ENCODE results near the gene CNIH4.
"Not testable (repeated sequence)": the region's sequence is repeated elsewhere in the genome, so short reads cannot be mapped to it uniquely, and the experiment has no call there.

The CNIH4 gene

DNA sequence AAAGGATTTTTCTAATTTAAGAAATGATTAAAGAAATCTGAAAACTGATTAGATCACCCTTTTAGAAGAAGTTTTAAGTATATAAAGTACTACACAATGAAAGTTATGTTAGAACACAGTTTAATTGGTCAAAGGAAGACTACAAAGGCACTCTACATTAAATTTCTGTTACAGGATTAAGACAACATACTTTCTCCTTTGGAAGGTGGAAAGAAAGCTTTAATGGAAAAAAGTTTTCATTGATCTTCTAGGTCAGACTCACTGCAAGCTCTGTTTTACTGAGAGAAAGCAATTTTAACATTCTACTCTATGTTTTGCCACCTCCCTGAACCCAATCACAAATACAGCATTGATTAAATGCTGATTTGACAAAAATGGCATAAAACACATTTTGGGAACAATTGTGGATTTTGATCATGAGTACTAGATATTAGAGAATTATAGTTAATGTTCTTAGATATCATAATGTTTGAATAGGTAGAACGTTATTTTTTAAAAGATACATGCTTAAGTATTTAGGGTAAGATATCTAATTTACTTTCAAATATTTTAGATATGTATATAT lies 45.9 kb downstream of the CNIH4 start:
- no peak for DNase-seq

DNA sequence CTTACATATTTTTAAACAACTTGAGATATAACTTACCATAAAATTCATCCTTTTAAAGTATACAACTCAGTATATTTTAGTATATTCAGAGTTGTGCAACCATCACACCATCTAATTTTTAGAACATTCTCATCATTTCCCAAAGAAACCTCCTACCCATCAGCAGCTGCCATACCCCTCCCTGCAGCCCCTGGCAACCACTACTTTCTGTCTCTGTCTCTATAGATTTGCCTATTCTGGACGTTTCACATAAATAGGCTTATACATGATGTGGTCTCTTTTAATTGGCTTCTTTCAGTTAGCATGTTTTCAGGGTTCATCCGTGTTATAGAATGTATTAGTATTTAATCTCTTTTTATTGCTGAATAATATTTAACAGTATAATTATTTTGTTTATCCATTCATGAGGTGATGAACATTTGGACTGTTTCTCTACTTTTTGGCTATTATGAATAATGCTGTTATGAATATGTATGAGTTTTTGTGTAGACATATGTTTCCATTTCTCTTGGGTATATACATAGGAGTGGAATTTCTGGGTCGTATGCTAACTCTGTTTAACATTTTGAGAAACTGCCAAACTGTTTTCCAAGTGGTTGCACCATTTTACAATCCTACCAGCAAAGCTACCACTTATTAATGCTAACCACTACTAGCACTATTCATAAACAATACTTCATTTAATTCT lies 48.4 kb downstream of the CNIH4 start:
- no peak for DNase-seq

DNA sequence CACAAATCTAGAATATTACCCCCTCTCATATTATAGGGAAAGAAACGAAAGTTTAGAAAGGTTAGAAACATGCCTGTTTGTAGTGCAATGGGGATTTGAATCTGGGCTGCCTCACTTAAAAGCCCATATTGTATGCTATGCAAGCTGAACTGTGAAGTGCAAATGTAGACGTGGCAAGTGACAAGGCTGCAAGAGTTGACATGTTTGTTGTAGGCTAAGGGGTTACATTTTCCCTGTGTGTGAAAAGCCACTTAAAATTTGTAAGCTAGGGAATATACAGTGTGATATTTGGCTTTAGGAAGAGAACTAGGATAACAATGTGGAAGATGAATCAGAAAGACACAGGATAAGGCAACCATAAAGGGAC lies 48.9 kb downstream of the CNIH4 start:
- no peak for DNase-seq

DNA sequence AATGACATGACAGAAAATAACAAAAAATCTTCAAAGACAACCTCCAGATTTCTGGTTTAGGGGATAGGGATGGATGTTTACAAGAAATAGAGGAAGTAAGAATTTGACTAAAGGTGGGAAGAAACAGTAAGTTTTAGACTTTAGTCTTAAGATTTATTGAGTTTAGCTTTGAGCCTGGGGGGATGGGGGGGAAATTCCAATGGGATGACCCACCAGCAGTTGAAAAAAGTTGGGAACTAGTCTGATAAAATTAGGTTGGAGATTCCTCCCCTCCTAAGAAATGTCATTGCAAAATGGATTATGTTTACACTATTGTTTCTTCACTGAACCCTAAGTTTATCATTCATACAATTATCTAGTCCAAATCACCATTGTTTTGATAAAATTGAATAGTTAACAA lies 49.5 kb downstream of the CNIH4 start:
- no peak for DNase-seq

DNA sequence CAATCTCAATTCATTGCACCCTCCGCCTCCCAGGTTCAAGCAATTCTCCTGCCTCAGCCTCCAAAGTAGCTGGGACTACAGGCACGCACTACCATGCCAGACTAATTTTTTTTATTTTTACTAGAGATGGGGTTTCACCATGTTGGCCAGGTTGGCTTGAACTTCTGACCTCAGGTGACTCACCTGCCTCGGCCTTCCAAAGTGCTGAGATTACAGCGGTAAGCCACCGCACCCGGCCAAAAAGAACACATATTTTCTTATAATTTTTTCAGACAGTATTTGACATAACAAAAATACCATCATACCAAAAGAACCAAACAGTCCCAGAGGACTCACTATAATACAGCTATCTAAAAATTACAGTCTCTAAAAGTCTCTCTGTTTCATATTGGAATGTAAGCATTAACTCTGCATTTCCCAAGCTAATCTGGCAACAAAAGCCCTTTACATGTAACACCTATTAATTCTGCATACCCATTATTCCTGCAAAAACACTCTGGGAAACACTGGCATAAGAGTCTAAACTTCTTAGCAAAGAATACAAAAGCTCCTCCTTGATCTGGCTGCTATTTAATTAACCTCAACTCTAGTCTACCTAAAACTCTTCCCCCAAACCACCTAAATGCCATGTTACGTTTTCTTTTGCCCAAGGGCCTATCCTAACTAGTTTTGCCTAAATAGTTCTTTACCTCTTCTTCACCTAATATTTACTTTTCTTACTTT lies 51.1 kb downstream of the CNIH4 start:
- no peak for DNase-seq

DNA sequence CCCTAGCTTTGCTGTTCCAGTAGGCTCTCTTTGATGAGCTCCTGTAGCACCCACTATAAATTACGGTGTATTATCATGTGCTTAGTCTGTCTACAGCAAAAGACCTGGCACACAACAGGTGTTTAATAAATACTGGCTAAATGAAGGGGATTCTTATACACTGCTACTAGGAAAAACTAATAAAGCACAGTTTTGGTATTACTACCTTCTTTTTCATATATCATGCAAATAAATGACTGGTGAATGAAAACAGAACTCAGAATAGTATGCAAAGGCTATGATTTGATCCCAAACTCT lies 51.6 kb downstream of the CNIH4 start:
- no peak for DNase-seq

DNA sequence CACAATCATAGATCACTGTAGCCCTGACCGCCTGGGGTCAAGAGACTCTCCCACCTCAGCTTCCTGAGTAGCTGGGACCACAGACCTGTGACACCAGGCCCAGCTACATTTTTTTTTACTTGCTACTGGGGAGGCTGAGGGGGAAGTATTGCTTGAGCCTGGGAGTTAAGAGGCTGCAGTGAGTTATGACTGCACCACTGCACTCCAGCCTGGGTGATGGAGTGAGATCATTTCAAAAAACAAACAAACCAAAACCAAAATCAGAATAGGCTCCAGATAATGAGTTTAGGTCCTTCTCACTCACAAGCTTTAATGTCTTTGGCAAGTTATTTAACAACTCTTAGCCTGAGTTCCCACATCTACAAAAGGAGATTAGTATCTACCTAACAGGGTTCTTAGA lies 55.1 kb downstream of the CNIH4 start:
- DNase-seq = no peak

DNA sequence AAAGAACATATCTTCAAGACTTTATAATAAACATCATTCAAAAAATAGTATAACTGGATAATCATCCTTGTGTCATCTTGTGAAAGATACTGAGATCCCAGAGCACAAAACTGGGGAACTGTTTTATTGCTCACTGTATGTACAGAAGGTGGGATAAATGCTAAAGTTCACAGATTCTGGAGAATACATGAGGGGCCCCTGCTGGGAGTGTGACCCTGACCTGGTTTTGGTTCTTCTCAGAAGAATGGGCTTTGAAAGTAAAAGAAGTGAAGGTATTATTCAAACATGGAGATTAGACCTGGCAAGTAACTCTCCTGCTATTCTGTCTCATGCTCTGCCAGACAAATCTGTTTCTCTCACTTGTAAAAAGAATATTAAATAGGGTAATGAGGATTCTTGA lies 63.4 kb downstream of the CNIH4 start:
- no peak for DNase-seq

DNA sequence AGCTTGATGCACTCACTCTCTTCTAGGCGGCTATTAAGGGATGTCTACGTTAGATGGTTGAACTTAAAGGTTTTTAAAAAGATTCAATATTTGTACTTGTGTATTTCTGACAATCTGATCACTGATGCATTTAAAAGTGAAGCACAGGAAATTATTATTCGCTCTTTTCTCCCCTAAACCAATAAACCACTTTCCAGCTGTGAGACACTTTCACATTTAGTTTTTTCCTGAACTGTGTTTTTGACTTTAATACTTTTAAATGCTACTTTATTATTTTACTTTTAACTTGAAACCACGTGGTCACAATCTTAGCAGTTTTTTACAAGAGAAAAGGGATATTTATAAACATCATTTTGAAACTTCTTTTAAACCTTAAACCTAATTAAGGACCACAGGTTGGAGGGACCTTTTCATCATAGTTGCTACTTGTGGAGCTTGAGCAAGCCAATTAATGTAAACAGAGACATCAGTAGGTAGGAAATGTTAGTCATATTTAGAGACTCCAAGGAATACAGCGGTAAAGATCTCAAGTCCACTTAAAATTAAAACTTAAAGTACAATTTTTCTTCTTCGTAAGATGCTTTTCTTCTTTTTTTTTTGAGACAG lies 68.7 kb downstream of the CNIH4 start:
- no peak for DNase-seq

DNA sequence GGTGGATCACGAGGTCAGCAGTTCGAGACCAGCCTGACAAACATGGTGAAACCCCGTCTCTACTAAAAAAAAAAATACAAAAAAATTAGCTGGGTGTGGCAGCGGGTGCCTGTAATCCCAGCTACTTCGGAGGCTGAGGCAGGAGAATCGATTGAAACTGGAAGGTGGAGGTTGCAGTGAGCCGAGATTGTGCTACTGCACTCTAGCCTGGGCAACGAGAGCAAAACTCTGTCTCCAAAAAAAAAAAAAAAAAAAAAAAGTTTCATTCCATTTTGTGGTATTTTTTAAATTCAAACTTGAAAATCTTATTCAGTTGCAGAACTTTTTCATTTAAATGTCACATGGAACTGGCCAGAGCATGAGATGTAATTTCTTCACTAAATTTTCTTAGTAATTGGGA lies 70.2 kb downstream of the CNIH4 start:
- not testable (repeated sequence) for DNase-seq

DNA sequence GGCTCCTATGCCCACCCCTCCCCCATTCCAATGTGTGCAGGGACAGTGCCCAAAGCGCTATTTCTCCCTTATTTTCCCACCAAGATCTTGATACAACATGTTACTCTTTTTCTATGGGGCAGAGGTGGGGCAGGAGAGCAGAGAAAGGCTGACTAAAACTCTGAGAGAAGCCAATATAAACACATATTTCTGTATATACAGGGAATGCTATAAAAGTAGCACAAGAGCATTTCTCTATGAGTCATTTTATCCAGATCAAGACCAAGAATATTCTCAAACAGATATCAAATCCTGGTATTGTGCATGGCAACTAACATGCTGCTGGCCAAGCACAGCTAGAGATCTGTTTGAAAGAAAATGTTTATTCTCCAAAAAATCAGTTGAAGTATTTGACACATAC lies 70.7 kb downstream of the CNIH4 start:
- DNase-seq = no peak

DNA sequence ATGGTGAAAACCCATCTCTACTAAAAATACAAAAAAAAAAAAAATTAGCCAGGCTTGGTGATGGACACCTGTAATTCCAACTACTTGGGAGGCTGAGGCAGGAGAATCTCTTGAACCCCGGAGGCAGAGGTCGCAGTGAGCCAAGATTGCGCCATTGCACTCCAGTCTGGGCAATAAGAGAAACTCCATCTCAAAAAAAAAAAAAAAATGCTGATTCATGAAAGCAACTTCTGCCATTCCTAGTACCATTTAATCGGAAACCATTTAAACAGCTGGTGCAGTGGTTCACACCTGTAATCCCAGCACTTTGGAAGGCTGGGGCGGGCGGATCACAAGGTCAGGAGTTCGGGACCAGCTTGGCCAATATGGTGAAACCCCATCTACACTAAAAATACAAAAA lies 72.0 kb downstream of the CNIH4 start:
- not testable (repeated sequence) for DNase-seq
